Kidney epithelial cell (primary cell): ENCODE results near the gene BZW2. TPM values are rescaled to one million over a fixed set of nuclear protein-coding genes. Genes with fewer than 3 reads are reported as not detected.

Experiments used
- DNase-seq: peaks from one replicate; pipeline ENCODE4 v3.0.0-alpha.2; 2010; ENCODE audit warnings: low read depth
- H3K27me3 ChIP-seq: 2 replicates; pipeline ENCODE4 v1.6.0; 2011; ENCODE audit warnings: low read length; ENCODE audit not compliant: control insufficient read depth, insufficient read depth
- H3K36me3 ChIP-seq: 2 replicates; pipeline ENCODE4 v1.5.1; 2011; ENCODE audit warnings: low read length; ENCODE audit not compliant: control insufficient read depth, insufficient read depth
- H3K4me3 ChIP-seq: 2 replicates; pipeline ENCODE4 v1.5.1; 2011; ENCODE audit warnings: low read depth, mild to moderate bottlenecking, control low read depth, low read length
- total RNA-seq: library from RNA; depleted of rRNA; stranded (reverse); fragments of >200 nt; gene quantifications from 2 replicates; pipeline ENCODE4 v1.2.3, GENCODE V29; 2015
- TF ChIP-seq, protein P1 (sequence below): IDR thresholded peaks from 2 replicates; pipeline ENCODE4 v1.5.1; 2011; ENCODE audit warnings: mild to moderate bottlenecking, moderate library complexity, low read length, control low read depth, inconsistent platforms; ENCODE audit not compliant: insufficient read depth, poor library complexity, severe bottlenecking

Gene BZW2
- 61.2 and 62.2 TPM in 2 replicates for total RNA-seq

DNA sequence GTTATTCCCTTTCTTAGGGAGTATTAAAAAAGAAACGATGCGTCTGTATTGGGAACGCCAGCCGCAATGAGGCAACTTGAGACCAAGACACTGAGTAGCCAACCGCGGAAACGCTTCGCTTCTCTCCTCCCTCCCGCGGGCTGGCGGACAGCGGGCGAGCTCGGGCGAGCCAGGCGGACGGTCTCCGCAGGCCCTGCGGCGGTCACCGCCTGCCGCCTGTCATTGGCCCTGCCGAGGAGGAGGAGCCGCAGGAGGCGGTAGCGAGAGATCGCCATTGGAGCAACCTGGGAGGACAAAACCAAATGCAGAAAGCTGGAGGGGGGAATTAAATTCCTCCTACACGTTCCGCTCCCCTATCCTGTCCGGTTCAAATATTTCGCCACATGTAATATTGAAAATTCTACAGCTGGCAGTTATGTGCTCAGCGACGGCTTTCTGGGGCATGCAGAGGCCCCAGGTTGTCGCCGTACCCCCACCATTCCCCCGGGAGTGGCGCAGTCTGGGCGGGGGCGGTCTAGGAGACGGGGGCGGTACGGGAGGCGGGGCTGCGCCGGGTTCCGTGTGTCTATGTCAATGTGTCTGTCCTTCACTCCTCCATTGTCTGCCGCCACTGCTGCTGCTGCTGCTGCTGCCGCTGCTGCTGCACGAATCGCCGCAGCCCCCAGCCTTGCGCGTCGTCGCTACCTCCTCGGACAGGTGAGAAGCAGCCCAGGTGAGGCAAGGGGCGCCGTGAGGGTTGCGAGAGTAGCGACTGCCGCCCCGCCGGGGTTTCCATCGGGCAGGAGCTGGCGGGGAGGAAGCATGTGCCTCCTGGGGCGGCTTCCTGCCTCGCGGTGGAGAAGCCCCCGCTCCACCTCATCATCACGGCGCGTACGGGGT is at the start of gene BZW2, which contains the start of gene ANKMY2:
Gene BZW2 (plus strand): TSS at position 589 of the 879 bp plus-strand sequence. CDS start 19,263 bp downstream, outside the sequence.
Gene ANKMY2 (minus strand): TSS at position 162 of the 879 bp plus-strand sequence. CDS start 181 bp downstream, outside the sequence.
- TF ChIP-seq, protein P1, sequence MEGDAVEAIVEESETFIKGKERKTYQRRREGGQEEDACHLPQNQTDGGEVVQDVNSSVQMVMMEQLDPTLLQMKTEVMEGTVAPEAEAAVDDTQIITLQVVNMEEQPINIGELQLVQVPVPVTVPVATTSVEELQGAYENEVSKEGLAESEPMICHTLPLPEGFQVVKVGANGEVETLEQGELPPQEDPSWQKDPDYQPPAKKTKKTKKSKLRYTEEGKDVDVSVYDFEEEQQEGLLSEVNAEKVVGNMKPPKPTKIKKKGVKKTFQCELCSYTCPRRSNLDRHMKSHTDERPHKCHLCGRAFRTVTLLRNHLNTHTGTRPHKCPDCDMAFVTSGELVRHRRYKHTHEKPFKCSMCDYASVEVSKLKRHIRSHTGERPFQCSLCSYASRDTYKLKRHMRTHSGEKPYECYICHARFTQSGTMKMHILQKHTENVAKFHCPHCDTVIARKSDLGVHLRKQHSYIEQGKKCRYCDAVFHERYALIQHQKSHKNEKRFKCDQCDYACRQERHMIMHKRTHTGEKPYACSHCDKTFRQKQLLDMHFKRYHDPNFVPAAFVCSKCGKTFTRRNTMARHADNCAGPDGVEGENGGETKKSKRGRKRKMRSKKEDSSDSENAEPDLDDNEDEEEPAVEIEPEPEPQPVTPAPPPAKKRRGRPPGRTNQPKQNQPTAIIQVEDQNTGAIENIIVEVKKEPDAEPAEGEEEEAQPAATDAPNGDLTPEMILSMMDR = no peak
- peak; percentile 79 for DNase-seq
- H3K4me3 ChIP-seq = peak within 1 kb of the TSS; percentile 84
- no peaks in the 10 kb centered on the region for H3K27me3 ChIP-seq
- no peaks in the 10 kb centered on the region for H3K36me3 ChIP-seq

DNA sequence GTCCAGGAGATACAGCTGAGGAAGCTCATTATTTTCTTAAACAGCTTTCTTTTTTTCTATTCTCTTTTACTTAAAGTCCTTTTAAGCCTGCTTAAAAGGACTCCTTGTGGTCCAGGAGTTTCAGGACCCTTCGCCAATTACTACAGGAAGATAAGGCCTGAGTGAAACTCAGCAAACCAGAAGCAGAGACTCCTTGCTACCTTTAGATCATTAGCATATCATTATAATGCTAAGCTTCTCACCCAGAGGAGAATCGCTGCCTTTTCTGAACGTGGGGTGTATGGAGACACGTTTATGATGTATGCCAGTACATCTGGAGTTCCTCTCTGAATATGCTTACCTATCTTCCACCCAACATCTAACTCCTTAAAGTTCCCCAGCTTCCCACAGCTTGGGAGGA is 48.0 kb upstream of the BZW2 start:
- Histone ChIP-seq H3K27me3 (no peaks in the 10 kb centered on the region), H3K36me3 (peaks cover 2% of the 10 kb centered on the region), H3K4me3 (no peak overlapping the region)
- no peak for DNase-seq
- TF ChIP-seq, protein P1 = no peak

- H3K36me3 ChIP-seq = peaks cover 2% of the 10 kb centered on the region
- TF ChIP-seq, protein P1 = no peak
- H3K27me3 ChIP-seq = no peaks in the 10 kb centered on the region
- no peak for DNase-seq
- H3K4me3 ChIP-seq = no peak overlapping the region
Observed at GRCh38 chr7:16599860-16600259, 46.1 kb upstream of the BZW2 start.

DNA sequence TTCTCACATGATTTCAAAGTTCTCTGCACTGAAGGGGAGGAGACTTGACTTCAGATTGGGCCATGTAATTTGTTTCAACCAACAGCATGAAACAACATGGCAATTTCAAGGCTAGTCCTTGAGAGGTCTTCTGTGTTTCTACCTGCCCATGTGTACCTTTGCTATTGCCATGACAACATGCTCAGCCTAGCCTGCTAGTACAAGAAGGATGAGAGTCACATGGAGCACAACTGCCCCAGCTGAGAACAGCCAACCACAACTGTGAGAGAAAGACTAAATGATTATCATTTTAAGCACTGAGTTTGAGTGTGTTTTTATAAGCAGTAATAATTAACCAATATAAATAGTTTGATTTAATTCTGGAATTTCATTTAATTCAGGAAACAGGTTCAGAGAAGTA is 42.3 kb upstream of the BZW2 start:
- Histone ChIP-seq H3K27me3 (no peaks in the 10 kb centered on the region), H3K36me3 (peaks cover 2% of the 10 kb centered on the region), H3K4me3 (no peak overlapping the region)
- no peak for DNase-seq
- TF ChIP-seq, protein P1 = no peak

DNA sequence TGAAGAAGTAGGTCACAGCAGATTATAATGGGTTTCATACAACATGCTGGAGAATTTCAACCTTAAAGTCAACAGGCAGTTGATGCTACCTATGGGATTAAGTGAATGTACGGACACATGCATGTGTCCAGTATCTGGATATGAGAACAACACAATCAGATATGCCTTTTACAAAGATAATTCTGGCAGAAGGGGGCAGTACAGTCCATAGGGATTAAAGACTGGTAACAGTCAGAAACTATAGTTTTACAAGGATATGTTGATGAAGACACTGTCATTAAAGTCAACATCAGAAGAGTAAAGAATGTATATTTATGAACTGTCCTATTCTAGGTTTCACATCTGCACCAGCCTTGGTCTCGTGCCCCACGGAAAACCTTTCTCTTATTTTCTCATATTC is 41.9 kb upstream of the BZW2 start:
- TF ChIP-seq, protein P1 = no peak
- Histone ChIP-seq H3K4me3 (no peak overlapping the region), H3K36me3 (peaks cover 2% of the 10 kb centered on the region), H3K27me3 (no peaks in the 10 kb centered on the region)
- DNase-seq = no peak
